DOHH2 (cell line): ENCODE measurements around the gene AXIN2.

ENCODE experiments used
- H3F3A ChIP-seq: fragments of 200-600 bp; sonication (generic), shearing (Covaris generic); 2 replicates; pipeline ENCODE4 v1.6.0; 2016; ENCODE audit warnings: antibody characterized with exemption, mild to moderate bottlenecking; ENCODE audit not compliant: control insufficient read depth, insufficient read depth
- H3K27ac ChIP-seq: fragments of 200-600 bp; sonication (generic); 2 replicates; pipeline ENCODE4 v1.5.1; 2014; ENCODE audit warnings: low read depth, mild to moderate bottlenecking, low read length, moderate library complexity
- H3K27me3 ChIP-seq: fragments of 200-600 bp; sonication (generic); 2 replicates; pipeline ENCODE4 v1.6.1; 2014; ENCODE audit warnings: mild to moderate bottlenecking, low read length, mixed read lengths; ENCODE audit not compliant: control insufficient read depth
- H3K36me3 ChIP-seq: fragments of 200-600 bp; sonication (generic); 2 replicates; pipeline ENCODE4 v1.6.1; 2014; ENCODE audit warnings: mild to moderate bottlenecking, low read length, moderate library complexity, mixed read lengths; ENCODE audit not compliant: control insufficient read depth
- H3K4me1 ChIP-seq: fragments of 200-600 bp; sonication (generic); 2 replicates; pipeline ENCODE4 v1.6.1; 2014; ENCODE audit warnings: mild to moderate bottlenecking, low read length, mixed read lengths; ENCODE audit not compliant: control insufficient read depth
- H3K4me2 ChIP-seq: fragments of 200-600 bp; sonication (generic); 2 replicates; pipeline ENCODE4 v1.6.0; 2014; ENCODE audit warnings: mild to moderate bottlenecking, low read length, moderate library complexity
- H3K4me3 ChIP-seq: fragments of 200-600 bp; sonication (generic); 2 replicates; pipeline ENCODE4 v1.5.1; 2014; ENCODE audit warnings: mild to moderate bottlenecking, low read length, mixed read lengths
- H3K79me2 ChIP-seq: fragments of 200-600 bp; sonication (generic); 2 replicates; pipeline ENCODE4 v1.6.1; 2014; ENCODE audit warnings: mild to moderate bottlenecking, low read length, mixed read lengths; ENCODE audit not compliant: control insufficient read depth
- H3K9me2 ChIP-seq: fragments of 200-600 bp; sonication (generic); replicated peaks from 2 replicates; pipeline ENCODE4 v1.6.1; 2014; ENCODE audit warnings: mild to moderate bottlenecking, low read length, mixed read lengths; ENCODE audit not compliant: control insufficient read depth
- H3K9me3 ChIP-seq: fragments of 200-600 bp; sonication (generic); 2 replicates; pipeline ENCODE4 v1.6.1; 2014; ENCODE audit warnings: antibody characterized with exemption, low read length, mixed read lengths; ENCODE audit not compliant: control insufficient read depth, insufficient read depth
- H4K20me1 ChIP-seq: fragments of 200-600 bp; sonication (generic); 2 replicates; pipeline ENCODE4 v1.6.0; 2014; ENCODE audit warnings: low read depth, mild to moderate bottlenecking, antibody characterized with exemption, low read length, moderate library complexity; ENCODE audit not compliant: control insufficient read depth, insufficient read depth
- EZH2phosphoT487 ChIP-seq: fragments of 200-600 bp; sonication (generic); IDR thresholded peaks from 2 replicates; pipeline ENCODE4 v1.6.1; 2017; ENCODE audit warnings: borderline replicate concordance, mild to moderate bottlenecking, antibody characterized with exemption, low read length, moderate library complexity, mixed read lengths
- TF ChIP-seq, protein P1 (sequence below): fragments of 200-600 bp; sonication (generic); IDR thresholded peaks from one replicate; pipeline ENCODE4 v1.5.1; 2014; ENCODE audit warnings: antibody characterized with exemption, mild to moderate bottlenecking, low read depth, low read length; ENCODE audit not compliant: poor library complexity, severe bottlenecking

The AXIN2 gene

DNA sequence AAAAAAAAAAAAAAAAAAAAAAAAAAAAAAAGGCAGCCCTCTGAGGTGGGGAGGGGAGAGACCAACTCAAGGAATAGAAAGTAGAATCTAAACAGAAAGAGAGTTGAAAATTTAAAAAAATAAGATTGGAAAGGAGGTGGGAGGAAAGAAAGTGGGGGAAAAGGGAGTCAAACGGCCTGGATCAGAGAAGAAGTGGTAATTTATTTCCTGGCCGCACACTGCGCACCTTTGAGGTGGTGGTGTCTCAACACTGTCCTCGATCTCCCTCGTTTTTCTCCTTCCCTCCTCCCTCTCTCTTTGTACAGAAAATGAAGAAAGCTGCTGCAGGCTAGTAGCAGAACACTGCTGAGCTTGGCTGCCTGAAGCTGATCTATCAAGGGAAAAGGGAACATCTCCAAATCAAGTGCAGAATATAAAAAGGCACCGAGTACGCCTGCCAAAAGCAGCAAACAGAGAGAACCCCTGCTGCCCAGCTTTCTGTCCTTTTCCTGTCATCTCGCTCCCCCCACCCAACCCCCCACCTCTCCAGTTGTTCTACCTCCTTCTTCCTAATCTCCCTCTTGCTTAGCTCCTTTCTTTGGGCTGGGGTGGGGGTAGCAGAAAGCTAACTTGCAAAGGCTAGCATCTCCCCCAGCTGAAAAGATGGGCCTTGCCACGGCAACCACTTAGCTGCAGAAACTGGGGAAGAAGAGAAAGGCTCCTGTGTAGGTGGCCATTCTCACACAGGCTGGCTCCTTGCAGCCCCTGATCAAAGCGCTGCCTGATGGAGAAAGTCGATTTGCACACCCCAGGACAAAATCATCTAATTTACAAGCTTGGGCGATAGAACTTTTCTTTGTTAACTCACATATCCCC is 22.5 kb downstream of the AXIN2 start:
- Histone ChIP-seq H3K4me3 (no peak overlapping the region), H3K4me2 (no peak overlapping the region), H3K36me3 (no peaks in the 10 kb centered on the region), H3K9me3 (no peaks in the 10 kb centered on the region), H3K79me2 (no peaks in the 10 kb centered on the region), H3K27ac (no peak overlapping the region), H3K27me3 (no peaks in the 10 kb centered on the region), H3F3A (no peaks in the 10 kb centered on the region), H4K20me1 (no peaks in the 10 kb centered on the region), H3K4me1 (no peaks in the 10 kb centered on the region), H3K9me2 (no peaks in the 10 kb centered on the region)
- no peak for TF ChIP-seq EZH2phosphoT487
- TF ChIP-seq, protein P1, sequence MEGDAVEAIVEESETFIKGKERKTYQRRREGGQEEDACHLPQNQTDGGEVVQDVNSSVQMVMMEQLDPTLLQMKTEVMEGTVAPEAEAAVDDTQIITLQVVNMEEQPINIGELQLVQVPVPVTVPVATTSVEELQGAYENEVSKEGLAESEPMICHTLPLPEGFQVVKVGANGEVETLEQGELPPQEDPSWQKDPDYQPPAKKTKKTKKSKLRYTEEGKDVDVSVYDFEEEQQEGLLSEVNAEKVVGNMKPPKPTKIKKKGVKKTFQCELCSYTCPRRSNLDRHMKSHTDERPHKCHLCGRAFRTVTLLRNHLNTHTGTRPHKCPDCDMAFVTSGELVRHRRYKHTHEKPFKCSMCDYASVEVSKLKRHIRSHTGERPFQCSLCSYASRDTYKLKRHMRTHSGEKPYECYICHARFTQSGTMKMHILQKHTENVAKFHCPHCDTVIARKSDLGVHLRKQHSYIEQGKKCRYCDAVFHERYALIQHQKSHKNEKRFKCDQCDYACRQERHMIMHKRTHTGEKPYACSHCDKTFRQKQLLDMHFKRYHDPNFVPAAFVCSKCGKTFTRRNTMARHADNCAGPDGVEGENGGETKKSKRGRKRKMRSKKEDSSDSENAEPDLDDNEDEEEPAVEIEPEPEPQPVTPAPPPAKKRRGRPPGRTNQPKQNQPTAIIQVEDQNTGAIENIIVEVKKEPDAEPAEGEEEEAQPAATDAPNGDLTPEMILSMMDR = no peak

DNA sequence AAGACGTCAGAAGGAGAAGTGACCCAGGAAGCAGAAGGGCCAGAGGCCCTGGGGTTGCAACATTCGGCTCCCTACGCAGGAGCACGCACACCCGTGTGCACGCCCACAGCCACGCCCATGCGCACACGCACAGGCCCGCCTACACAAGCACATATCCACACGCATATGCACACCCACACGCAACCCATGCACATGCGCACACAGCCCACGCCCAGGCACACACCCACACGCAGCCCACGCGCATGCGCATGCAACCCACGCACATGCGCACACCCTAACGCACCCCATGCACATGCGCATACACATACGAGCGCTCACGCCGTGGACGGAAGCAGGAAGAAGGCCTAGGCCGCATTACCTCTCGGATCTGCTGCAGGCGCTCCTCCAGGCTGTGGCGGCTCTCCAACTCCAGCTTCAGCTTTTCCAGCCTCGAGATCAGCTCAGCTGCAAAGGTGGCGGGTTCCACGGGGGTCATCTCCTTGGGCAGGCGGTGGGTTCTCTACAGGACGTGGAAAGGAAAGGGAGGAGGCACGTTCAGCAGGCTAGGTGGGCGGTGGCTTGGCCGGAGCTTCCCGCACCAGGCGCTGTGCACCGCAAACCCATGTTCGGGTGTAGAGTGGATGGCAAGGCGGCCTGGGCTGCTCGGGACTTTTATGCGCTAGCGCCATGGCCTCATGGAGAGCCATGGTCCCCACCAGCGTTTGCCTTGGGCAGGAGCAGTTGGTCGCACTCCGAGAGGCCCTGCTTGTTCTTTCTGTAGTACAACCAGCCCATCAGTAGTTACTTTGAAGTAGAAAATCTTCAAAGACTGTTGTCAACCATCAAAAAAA is 23.4 kb downstream of the AXIN2 start:
- TF ChIP-seq EZH2phosphoT487 = no peak
- TF ChIP-seq, protein P1 = no peak
- no peak overlapping the region for H3K27ac ChIP-seq
- H3K9me3 ChIP-seq = no peaks in the 10 kb centered on the region
- H3K36me3 ChIP-seq = no peaks in the 10 kb centered on the region
- no peaks in the 10 kb centered on the region for H3K9me2 ChIP-seq
- no peak overlapping the region for H3K4me2 ChIP-seq
- H3F3A ChIP-seq = no peaks in the 10 kb centered on the region
- H4K20me1 ChIP-seq = no peaks in the 10 kb centered on the region
- no peaks in the 10 kb centered on the region for H3K27me3 ChIP-seq
- no peaks in the 10 kb centered on the region for H3K79me2 ChIP-seq
- no peak overlapping the region for H3K4me3 ChIP-seq
- no peaks in the 10 kb centered on the region for H3K4me1 ChIP-seq

DNA sequence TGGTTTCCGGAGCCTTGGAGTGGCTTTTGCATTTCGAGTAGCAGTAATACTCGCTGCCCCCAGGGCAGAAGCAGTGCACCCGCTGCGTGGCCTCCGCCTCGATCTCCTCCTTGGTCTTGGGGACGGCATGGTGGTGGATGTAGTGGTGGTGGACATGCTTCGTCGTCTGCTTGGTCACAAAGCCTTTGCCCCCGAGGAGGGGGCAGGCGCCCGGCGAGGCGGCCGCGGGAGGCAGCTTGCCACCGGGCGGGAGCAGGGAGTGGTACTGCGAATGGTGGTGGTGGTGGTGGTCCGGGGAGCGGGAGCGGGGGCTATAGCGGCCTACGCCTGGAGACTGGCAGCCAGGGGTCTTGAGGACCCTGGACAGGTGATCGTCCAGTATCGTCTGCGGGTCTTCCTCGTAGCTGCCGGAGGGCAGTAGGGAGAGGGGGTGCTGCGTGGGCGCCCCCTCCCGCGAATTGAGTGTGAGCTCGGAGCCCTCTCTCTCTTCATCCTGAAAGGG is 24.1 kb downstream of the AXIN2 start:
- Histone ChIP-seq H4K20me1 (no peaks in the 10 kb centered on the region), H3F3A (no peaks in the 10 kb centered on the region), H3K9me3 (no peaks in the 10 kb centered on the region), H3K27me3 (no peaks in the 10 kb centered on the region), H3K79me2 (no peaks in the 10 kb centered on the region), H3K9me2 (no peaks in the 10 kb centered on the region), H3K4me2 (no peak overlapping the region), H3K36me3 (no peaks in the 10 kb centered on the region), H3K4me1 (no peaks in the 10 kb centered on the region), H3K27ac (no peak overlapping the region), H3K4me3 (no peak overlapping the region)
- no peak for TF ChIP-seq EZH2phosphoT487
